Stimulated activated naive CD8-positive, alpha-beta T cell treated with anti-CD3 and anti-CD28 coated beads, Interleukin-15, amount 100 ng/mL, for 72 hours (primary cell): ENCODE data around the gene SLC25A52.
A peak's percentile ranks its signal among the peaks of the same experiment; 100 is the strongest.

Source experiments
- ATAC-seq: fragments of 150-1000 bp; cut with Tn5 transposase; 2 replicates; pipeline ENCODE4 v1.10.0; 2021; ENCODE audit warnings: mild to moderate bottlenecking, moderate library complexity
- DNase-seq, 2 donors: peaks; one replicate each; pipeline ENCODE4 v3.0.0; 2021 to 2022
- H3K27ac Mint-ChIP-seq, 2 donors: one replicate each; pipeline ENCODE4 v1.8.0; 2022; ENCODE audit warnings: mild to moderate bottlenecking in 2 of 2, mixed read lengths in 2 of 2, moderate library complexity in 2 of 2
- H3K27me3 Mint-ChIP-seq: one replicate; pipeline ENCODE4 v1.8.0; 2022; ENCODE audit warnings: mixed read lengths
- H3K4me1 Mint-ChIP-seq: one replicate; pipeline ENCODE4 v1.8.0; 2022; ENCODE audit warnings: mild to moderate bottlenecking, mixed read lengths
- H3K4me3 Mint-ChIP-seq, 2 donors: one replicate each; pipeline ENCODE4 v1.8.0; 2022; ENCODE audit warnings: mild to moderate bottlenecking in 2 of 2, mixed read lengths in 2 of 2, moderate library complexity in 1 of 2
- H3K9me3 Mint-ChIP-seq, 2 donors: one replicate each; pipeline ENCODE4 v1.8.0; 2022; ENCODE audit warnings: mixed read lengths in 2 of 2

The SLC25A52 gene

GRCh38 chr18:31721601-31722000 lies 39.1 kb downstream of the SLC25A52 start:
- Mint-ChIP-seq H3K4me3 (no peak overlapping the region), H3K4me1 (peaks cover 7% of the 10 kb centered on the region), H3K9me3 (peaks cover 8 to 17% of the 10 kb centered on the region in 2 donors), H3K27ac (no peak overlapping the region), H3K27me3 (peaks cover 26% of the 10 kb centered on the region)
- ATAC-seq (no peak), DNase-seq (no peak)

- peaks cover 26% of the 10 kb centered on the region for H3K27me3 Mint-ChIP-seq
- H3K9me3 Mint-ChIP-seq, result peaks cover 8 to 17% of the 10 kb centered on the region in 2 donors
- peaks cover 7% of the 10 kb centered on the region for H3K4me1 Mint-ChIP-seq
- no peak overlapping the region for H3K4me3 Mint-ChIP-seq
- no peak for DNase-seq
- H3K27ac Mint-ChIP-seq, result no peak overlapping the region
- no peak for ATAC-seq
Observed at GRCh38 chr18:31720867-31721266, 39.8 kb downstream of the SLC25A52 start.

DNA sequence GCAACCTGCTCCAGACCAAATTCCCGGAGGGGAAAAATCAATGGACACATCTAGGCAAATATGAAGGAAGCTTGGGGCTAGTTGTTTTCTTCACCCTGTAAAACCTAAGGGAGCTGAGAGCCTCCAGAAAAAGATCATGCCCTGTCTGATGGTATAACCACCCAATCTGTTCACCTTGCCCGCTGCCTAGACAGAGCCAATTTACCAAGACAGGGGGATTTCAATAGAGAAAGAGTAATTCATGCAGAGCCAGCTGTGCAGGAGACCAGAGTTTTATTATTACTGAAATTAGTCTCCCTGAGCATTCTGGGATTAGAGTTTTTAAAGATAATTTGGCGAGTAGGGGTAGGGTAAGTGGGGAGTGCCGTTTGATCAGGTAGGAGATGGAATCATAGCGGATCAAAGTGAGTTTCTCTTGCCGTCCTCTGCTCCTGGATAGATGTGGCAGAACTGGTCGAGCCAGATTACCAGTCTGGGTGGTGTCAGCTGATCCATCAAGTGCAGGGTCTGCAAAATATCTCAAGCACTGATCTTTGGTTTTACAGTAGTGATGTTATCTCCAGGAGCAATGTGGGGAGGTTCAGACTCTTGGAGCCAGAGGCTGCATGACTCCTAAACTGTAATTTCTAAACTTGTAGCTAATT lies 41.2 kb downstream of the SLC25A52 start:
- DNase-seq (no peak), ATAC-seq (no peak)
- Mint-ChIP-seq H3K4me3 (no peak overlapping the region), H3K27me3 (peaks cover 13% of the 10 kb centered on the region), H3K9me3 (peaks cover 8 to 17% of the 10 kb centered on the region in 2 donors), H3K4me1 (peaks cover 6% of the 10 kb centered on the region), H3K27ac (no peak overlapping the region)

- ATAC-seq (no peak), DNase-seq (no peak)
- H3K9me3 Mint-ChIP-seq, result peaks cover 8 to 17% of the 10 kb centered on the region in 2 donors
- H3K27ac Mint-ChIP-seq, result no peak overlapping the region
- H3K4me3 Mint-ChIP-seq, result no peak overlapping the region
- H3K4me1 Mint-ChIP-seq, result no peaks in the 10 kb centered on the region
- H3K27me3 Mint-ChIP-seq, result peaks cover 2% of the 10 kb centered on the region
Observed at GRCh38 chr18:31718386-31718785, 42.3 kb downstream of the SLC25A52 start.

DNA sequence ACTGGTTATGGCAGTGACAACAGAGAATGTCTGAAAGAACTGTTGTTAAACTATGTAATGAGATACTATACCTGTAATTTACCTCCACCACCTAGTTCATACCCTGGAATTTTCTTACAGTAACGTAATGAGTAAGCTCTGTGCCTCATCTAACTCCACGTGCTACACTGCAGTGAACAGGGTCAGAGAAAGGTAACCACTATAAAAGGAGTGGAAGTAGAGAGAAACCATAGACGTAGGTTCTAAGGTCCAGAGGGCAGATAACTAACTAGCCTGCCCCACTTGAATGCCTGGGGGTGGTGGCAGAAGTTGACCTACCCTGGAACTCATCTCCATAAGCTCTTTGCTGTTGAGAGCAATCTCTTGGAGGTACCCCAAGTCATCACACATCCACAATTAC lies 44.3 kb downstream of the SLC25A52 start:
- ATAC-seq (no peak), DNase-seq (no peak)
- Mint-ChIP-seq H3K27me3 (no peaks in the 10 kb centered on the region), H3K4me1 (no peaks in the 10 kb centered on the region), H3K27ac (no peak overlapping the region), H3K4me3 (no peak overlapping the region), H3K9me3 (peaks cover 8 to 17% of the 10 kb centered on the region in 2 donors)

DNA sequence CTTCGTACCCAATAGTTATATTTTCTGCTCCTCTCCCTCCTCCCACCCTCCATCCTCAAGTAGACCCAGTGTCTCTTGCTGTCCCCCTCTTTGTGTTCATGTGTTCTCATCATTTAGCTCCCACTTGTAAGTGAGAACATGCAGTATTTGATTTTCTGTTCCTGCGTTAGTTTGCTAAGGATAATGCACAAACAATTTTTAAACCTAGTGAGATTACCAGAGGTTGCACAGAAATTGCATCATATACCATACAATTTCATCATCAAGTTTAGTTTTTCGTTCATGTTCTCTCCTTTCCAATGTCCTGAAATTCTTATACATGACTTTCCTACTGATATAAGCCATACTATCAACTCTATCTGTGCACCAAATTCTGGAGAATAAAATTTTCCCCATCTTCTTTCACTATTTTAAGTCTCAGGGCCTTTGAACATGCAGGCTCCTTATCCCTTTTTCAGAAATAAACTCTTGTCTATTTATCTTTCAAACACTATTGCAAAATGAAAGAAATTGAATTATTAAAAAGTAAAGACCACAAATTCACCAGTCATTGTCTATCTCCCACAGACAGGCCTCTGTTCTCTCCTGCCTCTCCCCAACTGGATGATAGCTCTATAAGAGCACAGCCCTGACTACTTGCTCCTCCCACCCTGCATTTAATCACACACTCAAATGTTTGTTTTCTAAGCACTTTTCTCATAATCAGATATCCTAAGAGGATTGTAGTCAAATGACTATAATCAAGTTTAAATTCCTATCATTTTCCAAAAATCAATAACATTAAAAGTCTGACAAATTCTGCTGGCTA lies 49.1 kb downstream of the SLC25A52 start:
- DNase-seq (no peak), ATAC-seq (no peak)
- Mint-ChIP-seq H3K27ac (peak overlapping the region in 1 of 2 donors; percentile 77), H3K9me3 (no peaks in the 10 kb centered on the region), H3K4me1 (no peaks in the 10 kb centered on the region), H3K4me3 (no peak overlapping the region), H3K27me3 (no peaks in the 10 kb centered on the region)

GRCh38 chr18:31710826-31711225 lies 49.9 kb downstream of the SLC25A52 start:
- ATAC-seq (peak; percentile 45), DNase-seq (no peak)
- Mint-ChIP-seq H3K27ac (no peak overlapping the region), H3K4me3 (no peak overlapping the region), H3K27me3 (no peaks in the 10 kb centered on the region), H3K4me1 (no peaks in the 10 kb centered on the region), H3K9me3 (no peaks in the 10 kb centered on the region)
